ENCODE data around the gene STOML3. TPM values are rescaled to one million over a fixed set of nuclear protein-coding genes. Genes with fewer than 3 reads are reported as not detected.
A peak's percentile ranks its signal among the peaks of the same experiment; 100 is the strongest.

STOML3 gene
- 0.85 TPM for polyA plus RNA-seq (2013, experiment 1 of 2)
- polyA plus RNA-seq (2013, experiment 2 of 2) = 0.38 TPM

GRCh38 chr13:38990693-38991092 is at the start of gene STOML3:
Gene STOML3, minus strand, starts transcription at chr13:38990831. Its CDS starts 110 bp downstream, at chr13:38990721.
- peaks cover 12% of the 10 kb centered on the region for H3K4me1 ChIP-seq (ENCODE audit: insufficient read depth, low read length)
- no peaks in the 10 kb centered on the region for H3K27me3 ChIP-seq (ENCODE audit: insufficient read depth, low read length)
- H3K9me3 ChIP-seq (ENCODE audit: insufficient read depth, low read depth, low read length) = no peaks in the 10 kb centered on the region
- H3K27ac ChIP-seq (ENCODE audit: low read depth, low read length) = no peak within 1 kb of the TSS; the same call in 1 of the 2 replicates
- H3K9ac ChIP-seq (ENCODE audit: low read depth, low read length) = no peak within 1 kb of the TSS
- H3K36me3 ChIP-seq (ENCODE audit: insufficient read depth, low read length) = no peaks in the 10 kb centered on the region
- H3K4me3 ChIP-seq (ENCODE audit: low read length) = no peak within 1 kb of the TSS

GRCh38 chr13:39040206-39040605 is 49.6 kb upstream of the STOML3 start:
- no peak overlapping the region for H3K9ac ChIP-seq (ENCODE audit: low read depth, low read length)
- WGBS = 100% methylated on average over 1 of the region's 1 CpG
- peaks cover 10% of the 10 kb centered on the region for H3K4me1 ChIP-seq (ENCODE audit: insufficient read depth, low read length)
- H3K36me3 ChIP-seq (ENCODE audit: insufficient read depth, low read length) = peaks cover 36% of the 10 kb centered on the region
- no peaks in the 10 kb centered on the region for H3K27me3 ChIP-seq (ENCODE audit: insufficient read depth, low read length)
- no peak overlapping the region for H3K4me3 ChIP-seq (ENCODE audit: low read length)
- no peaks in the 10 kb centered on the region for H3K9me3 ChIP-seq (ENCODE audit: insufficient read depth, low read depth, low read length)
- no peak overlapping the region for H3K27ac ChIP-seq (ENCODE audit: low read depth, low read length)

GRCh38 chr13:39039041-39039440 is 48.4 kb upstream of the STOML3 start:
- no peaks in the 10 kb centered on the region for H3K9me3 ChIP-seq (ENCODE audit: insufficient read depth, low read depth, low read length)
- peaks cover 28% of the 10 kb centered on the region for H3K36me3 ChIP-seq (ENCODE audit: insufficient read depth, low read length)
- peak overlapping the region; percentile 91 for H3K4me3 ChIP-seq (ENCODE audit: low read length)
- peaks cover 21% of the 10 kb centered on the region for H3K4me1 ChIP-seq (ENCODE audit: insufficient read depth, low read length)
- 69% methylated on average over 7 of the region's 7 CpGs for WGBS
- no peaks in the 10 kb centered on the region for H3K27me3 ChIP-seq (ENCODE audit: insufficient read depth, low read length)
- H3K27ac ChIP-seq (ENCODE audit: low read depth, low read length) = no peak overlapping the region
- peak overlapping the region; percentile 94; the same call in 1 of the 2 replicates for H3K9ac ChIP-seq (ENCODE audit: low read depth, low read length)

GRCh38 chr13:39038569-39039030 is 48.0 kb upstream of the STOML3 start:
- Histone ChIP-seq H3K27me3 (ENCODE audit: insufficient read depth, low read length) (no peaks in the 10 kb centered on the region), H3K27ac (ENCODE audit: low read depth, low read length) (peak overlapping the region; percentile 8; the same call in 1 of the 2 replicates), H3K4me1 (ENCODE audit: insufficient read depth, low read length) (peaks cover 22% of the 10 kb centered on the region), H3K9ac (ENCODE audit: low read depth, low read length) (peak overlapping the region; percentile 94), H3K9me3 (ENCODE audit: insufficient read depth, low read depth, low read length) (no peaks in the 10 kb centered on the region), H3K4me3 (ENCODE audit: low read length) (peak overlapping the region; percentile 91), H3K36me3 (ENCODE audit: insufficient read depth, low read length) (peaks cover 29% of the 10 kb centered on the region)
- WGBS = 4% methylated on average over 14 of the region's 15 CpGs

GRCh38 chr13:39037880-39038568 is 47.4 kb upstream of the STOML3 start, which contains the start of the genes NHLRC3 and PROSER1:
Gene NHLRC3, plus strand, starts transcription at chr13:39038456. Its CDS starts 184 bp downstream, at chr13:39038640.
Gene PROSER1, minus strand, starts transcription at chr13:39038089. Its CDS starts 847 bp downstream, at chr13:39037242.
- peaks cover 22% of the 10 kb centered on the region for H3K4me1 ChIP-seq (ENCODE audit: insufficient read depth, low read length)
- H3K9ac ChIP-seq (ENCODE audit: low read depth, low read length) = peak within 1 kb of the TSS; percentile 94
- H3K4me3 ChIP-seq (ENCODE audit: low read length) = peak within 1 kb of the TSS; percentile 91
- under 1% methylated on average over 41 of the region's 41 CpGs for WGBS
- H3K36me3 ChIP-seq (ENCODE audit: insufficient read depth, low read length) = peaks cover 29% of the 10 kb centered on the region
- H3K27ac ChIP-seq (ENCODE audit: low read depth, low read length) = peak within 1 kb of the TSS; percentile 91
- no peaks in the 10 kb centered on the region for H3K9me3 ChIP-seq (ENCODE audit: insufficient read depth, low read depth, low read length)
- H3K27me3 ChIP-seq (ENCODE audit: insufficient read depth, low read length) = no peaks in the 10 kb centered on the region

GRCh38 chr13:39037410-39037879 is 46.8 kb upstream of the STOML3 start:
- WGBS = under 1% methylated on average over 39 of the region's 39 CpGs
- H3K36me3 ChIP-seq (ENCODE audit: insufficient read depth, low read length) = peaks cover 29% of the 10 kb centered on the region
- H3K27ac ChIP-seq (ENCODE audit: low read depth, low read length) = peak overlapping the region; percentile 91
- H3K4me3 ChIP-seq (ENCODE audit: low read length) = peak overlapping the region; percentile 91
- H3K4me1 ChIP-seq (ENCODE audit: insufficient read depth, low read length) = peaks cover 22% of the 10 kb centered on the region
- peak overlapping the region; percentile 94 for H3K9ac ChIP-seq (ENCODE audit: low read depth, low read length)
- H3K9me3 ChIP-seq (ENCODE audit: insufficient read depth, low read depth, low read length) = no peaks in the 10 kb centered on the region
- H3K27me3 ChIP-seq (ENCODE audit: insufficient read depth, low read length) = no peaks in the 10 kb centered on the region

GRCh38 chr13:39036212-39036611 is 45.6 kb upstream of the STOML3 start:
- H3K9me3 ChIP-seq (ENCODE audit: insufficient read depth, low read depth, low read length) = no peaks in the 10 kb centered on the region
- peak overlapping the region; percentile 94 for H3K9ac ChIP-seq (ENCODE audit: low read depth, low read length)
- 3% methylated on average over 8 of the region's 9 CpGs for WGBS
- peak overlapping the region; percentile 91 for H3K4me3 ChIP-seq (ENCODE audit: low read length)
- H3K4me1 ChIP-seq (ENCODE audit: insufficient read depth, low read length) = peaks cover 22% of the 10 kb centered on the region
- peaks cover 32% of the 10 kb centered on the region for H3K36me3 ChIP-seq (ENCODE audit: insufficient read depth, low read length)
- no peaks in the 10 kb centered on the region for H3K27me3 ChIP-seq (ENCODE audit: insufficient read depth, low read length)
- no peak overlapping the region for H3K27ac ChIP-seq (ENCODE audit: low read depth, low read length)

GRCh38 chr13:39035799-39036198 is 45.2 kb upstream of the STOML3 start:
- Histone ChIP-seq H3K4me1 (ENCODE audit: insufficient read depth, low read length) (peaks cover 22% of the 10 kb centered on the region), H3K36me3 (ENCODE audit: insufficient read depth, low read length) (peaks cover 33% of the 10 kb centered on the region), H3K9me3 (ENCODE audit: insufficient read depth, low read depth, low read length) (no peaks in the 10 kb centered on the region), H3K9ac (ENCODE audit: low read depth, low read length) (peak overlapping the region; percentile 94), H3K27ac (ENCODE audit: low read depth, low read length) (no peak overlapping the region), H3K27me3 (ENCODE audit: insufficient read depth, low read length) (no peaks in the 10 kb centered on the region), H3K4me3 (ENCODE audit: low read length) (peak overlapping the region; percentile 91)
- WGBS = 41% methylated on average over 2 of the region's 2 CpGs

GRCh38 chr13:39035204-39035603 is 44.6 kb upstream of the STOML3 start:
- no peak overlapping the region for H3K27ac ChIP-seq (ENCODE audit: low read depth, low read length)
- H3K4me1 ChIP-seq (ENCODE audit: insufficient read depth, low read length) = peaks cover 22% of the 10 kb centered on the region
- no peaks in the 10 kb centered on the region for H3K9me3 ChIP-seq (ENCODE audit: insufficient read depth, low read depth, low read length)
- H3K9ac ChIP-seq (ENCODE audit: low read depth, low read length) = 0 out of 2 replicates have a peak overlapping the region, but pooled peaks have one; percentile 94
- H3K4me3 ChIP-seq (ENCODE audit: low read length) = peak overlapping the region; percentile 91
- peaks cover 34% of the 10 kb centered on the region for H3K36me3 ChIP-seq (ENCODE audit: insufficient read depth, low read length)
- 44% methylated on average over 2 of the region's 2 CpGs for WGBS
- H3K27me3 ChIP-seq (ENCODE audit: insufficient read depth, low read length) = no peaks in the 10 kb centered on the region

- Histone ChIP-seq H3K4me3 (ENCODE audit: low read length) (peak overlapping the region; percentile 91; the same call in 1 of the 2 replicates), H3K27ac (ENCODE audit: low read depth, low read length) (no peak overlapping the region), H3K36me3 (ENCODE audit: insufficient read depth, low read length) (peaks cover 45% of the 10 kb centered on the region), H3K9ac (ENCODE audit: low read depth, low read length) (no peak overlapping the region), H3K4me1 (ENCODE audit: insufficient read depth, low read length) (peaks cover 22% of the 10 kb centered on the region), H3K27me3 (ENCODE audit: insufficient read depth, low read length) (no peaks in the 10 kb centered on the region), H3K9me3 (ENCODE audit: insufficient read depth, low read depth, low read length) (no peaks in the 10 kb centered on the region)
- WGBS = 95% methylated on average over 1 of the region's 1 CpG
Measured at GRCh38 chr13:39034085-39034484, 43.5 kb upstream of the STOML3 start.

- WGBS = 100% methylated on average over 1 of the region's 1 CpG
- Histone ChIP-seq H3K4me1 (ENCODE audit: insufficient read depth, low read length) (peaks cover 27% of the 10 kb centered on the region), H3K27me3 (ENCODE audit: insufficient read depth, low read length) (no peaks in the 10 kb centered on the region), H3K4me3 (ENCODE audit: low read length) (no peak overlapping the region), H3K9me3 (ENCODE audit: insufficient read depth, low read depth, low read length) (no peaks in the 10 kb centered on the region), H3K27ac (ENCODE audit: low read depth, low read length) (no peak overlapping the region), H3K9ac (ENCODE audit: low read depth, low read length) (no peak overlapping the region), H3K36me3 (ENCODE audit: insufficient read depth, low read length) (peaks cover 64% of the 10 kb centered on the region)
Measured at GRCh38 chr13:39032150-39032549, 41.5 kb upstream of the STOML3 start.
